ENCODE data around the gene SCRG1.

DNA sequence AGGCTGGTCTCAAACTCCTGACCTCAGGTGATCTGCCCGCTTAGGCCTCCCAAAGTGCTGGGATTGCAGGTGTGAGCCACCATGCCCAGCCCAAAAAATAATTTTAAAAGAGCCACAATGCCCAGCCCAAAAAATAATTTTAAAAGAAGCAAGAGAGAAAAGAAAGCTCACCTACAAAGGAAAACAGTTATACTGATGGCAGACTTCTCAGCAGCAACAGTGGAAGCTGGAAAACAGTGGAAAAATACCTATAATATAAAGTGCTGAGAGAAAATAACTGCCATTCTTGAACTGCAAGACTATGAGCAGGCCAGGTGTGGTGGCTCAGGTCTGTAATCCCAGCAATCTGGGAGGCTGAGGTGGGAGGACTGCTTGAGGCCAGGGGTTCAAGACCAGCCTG, 51.4 kb downstream of the SCRG1 start:
- TF ChIP-seq, protein P1, sequence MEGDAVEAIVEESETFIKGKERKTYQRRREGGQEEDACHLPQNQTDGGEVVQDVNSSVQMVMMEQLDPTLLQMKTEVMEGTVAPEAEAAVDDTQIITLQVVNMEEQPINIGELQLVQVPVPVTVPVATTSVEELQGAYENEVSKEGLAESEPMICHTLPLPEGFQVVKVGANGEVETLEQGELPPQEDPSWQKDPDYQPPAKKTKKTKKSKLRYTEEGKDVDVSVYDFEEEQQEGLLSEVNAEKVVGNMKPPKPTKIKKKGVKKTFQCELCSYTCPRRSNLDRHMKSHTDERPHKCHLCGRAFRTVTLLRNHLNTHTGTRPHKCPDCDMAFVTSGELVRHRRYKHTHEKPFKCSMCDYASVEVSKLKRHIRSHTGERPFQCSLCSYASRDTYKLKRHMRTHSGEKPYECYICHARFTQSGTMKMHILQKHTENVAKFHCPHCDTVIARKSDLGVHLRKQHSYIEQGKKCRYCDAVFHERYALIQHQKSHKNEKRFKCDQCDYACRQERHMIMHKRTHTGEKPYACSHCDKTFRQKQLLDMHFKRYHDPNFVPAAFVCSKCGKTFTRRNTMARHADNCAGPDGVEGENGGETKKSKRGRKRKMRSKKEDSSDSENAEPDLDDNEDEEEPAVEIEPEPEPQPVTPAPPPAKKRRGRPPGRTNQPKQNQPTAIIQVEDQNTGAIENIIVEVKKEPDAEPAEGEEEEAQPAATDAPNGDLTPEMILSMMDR (IDR thresholded peaks at IDR 0.05) = no peak
- no peak for TF ChIP-seq POLR2A (IDR thresholded peaks at IDR 0.05)
